GM13976 (cell line): ENCODE results near the gene SOAT2.

Source experiments
- DNase-seq: peaks from one replicate; pipeline ENCODE4 v3.0.0; 2012; ENCODE audit warnings: low spot score
- in situ Hi-C: fragments of 300-500 bp; cut with MboI; formaldehyde crosslinking; loops from one replicate; pipeline ENCODE4 v1.12.0; 2022; ENCODE audit warnings: low sequenced_read_pairs, mixed read lengths, inconsistent platforms; ENCODE audit not compliant: unreplicated experiment
- TF ChIP-seq, protein P1 (sequence below): IDR thresholded peaks from 2 replicates; pipeline ENCODE4 v1.5.1; 2012; ENCODE audit warnings: borderline replicate concordance, mild to moderate bottlenecking; ENCODE audit not compliant: insufficient read depth; ENCODE audit errors: extremely low read depth, missing control alignments, control extremely low read depth

SOAT2 gene

DNA sequence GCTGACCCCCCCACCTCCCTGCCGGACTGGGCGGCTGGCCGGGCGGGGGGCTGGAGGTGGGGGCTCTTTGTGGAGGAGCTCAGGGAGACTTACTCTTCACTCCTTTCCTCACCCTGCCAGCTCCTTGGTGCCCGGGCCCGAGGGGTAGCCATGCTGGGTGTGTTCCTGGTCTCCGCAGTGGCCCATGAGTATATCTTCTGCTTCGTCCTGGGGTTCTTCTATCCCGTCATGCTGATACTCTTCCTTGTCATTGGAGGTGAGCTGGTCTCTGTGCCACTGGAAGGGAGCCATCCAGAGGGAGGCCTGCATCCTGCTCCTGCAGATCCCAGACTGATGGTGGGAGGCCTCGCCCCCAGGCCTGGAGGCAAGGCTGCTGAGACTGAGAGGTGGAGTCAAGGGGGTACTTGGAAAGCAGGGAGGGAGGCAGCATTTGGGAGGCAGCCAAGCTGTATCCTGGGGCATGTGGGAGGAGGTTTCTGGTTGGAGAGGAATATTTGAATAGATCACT, 19.7 kb downstream of the SOAT2 start:
- peak; percentile 13 for DNase-seq
- in situ Hi-C loops: no loop called here
- TF ChIP-seq, protein P1, sequence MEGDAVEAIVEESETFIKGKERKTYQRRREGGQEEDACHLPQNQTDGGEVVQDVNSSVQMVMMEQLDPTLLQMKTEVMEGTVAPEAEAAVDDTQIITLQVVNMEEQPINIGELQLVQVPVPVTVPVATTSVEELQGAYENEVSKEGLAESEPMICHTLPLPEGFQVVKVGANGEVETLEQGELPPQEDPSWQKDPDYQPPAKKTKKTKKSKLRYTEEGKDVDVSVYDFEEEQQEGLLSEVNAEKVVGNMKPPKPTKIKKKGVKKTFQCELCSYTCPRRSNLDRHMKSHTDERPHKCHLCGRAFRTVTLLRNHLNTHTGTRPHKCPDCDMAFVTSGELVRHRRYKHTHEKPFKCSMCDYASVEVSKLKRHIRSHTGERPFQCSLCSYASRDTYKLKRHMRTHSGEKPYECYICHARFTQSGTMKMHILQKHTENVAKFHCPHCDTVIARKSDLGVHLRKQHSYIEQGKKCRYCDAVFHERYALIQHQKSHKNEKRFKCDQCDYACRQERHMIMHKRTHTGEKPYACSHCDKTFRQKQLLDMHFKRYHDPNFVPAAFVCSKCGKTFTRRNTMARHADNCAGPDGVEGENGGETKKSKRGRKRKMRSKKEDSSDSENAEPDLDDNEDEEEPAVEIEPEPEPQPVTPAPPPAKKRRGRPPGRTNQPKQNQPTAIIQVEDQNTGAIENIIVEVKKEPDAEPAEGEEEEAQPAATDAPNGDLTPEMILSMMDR: no peak

- in situ Hi-C loops: no loop called here
- DNase-seq: peak; percentile 25
Measured at GRCh38 chr12:53123578-53124351, 20.5 kb downstream of the SOAT2 start.

DNA sequence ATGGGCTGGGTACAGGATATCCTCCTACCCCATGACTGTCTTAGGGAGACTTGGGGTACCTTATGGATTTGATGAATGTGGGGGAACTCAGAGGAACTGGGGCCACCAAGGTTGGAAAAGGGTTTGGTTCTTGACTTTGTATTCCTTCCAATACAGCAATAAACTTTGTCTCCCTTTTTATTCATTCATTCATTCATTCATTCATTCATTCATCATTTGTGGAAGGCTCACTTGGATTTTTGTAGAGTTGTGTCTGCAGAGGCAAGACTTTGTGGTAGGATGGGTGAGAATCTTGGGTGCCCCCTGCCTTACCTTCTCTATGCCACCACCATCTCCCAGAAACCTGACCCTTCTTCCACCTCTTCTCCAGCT, 21.1 kb downstream of the SOAT2 start:
- TF ChIP-seq, protein P1: no peak
- in situ Hi-C loops: no loop called here
- DNase-seq: peak; percentile 15

More at GRCh38 chr12:53123578-53124351, 20.5 kb downstream of the SOAT2 start:
- TF ChIP-seq, protein P1: no peak

- in situ Hi-C loops: no loop called here
- TF ChIP-seq, protein P1: no peak
- no peak for DNase-seq
Measured at GRCh38 chr12:53127169-53127568, 23.9 kb downstream of the SOAT2 start.

DNA sequence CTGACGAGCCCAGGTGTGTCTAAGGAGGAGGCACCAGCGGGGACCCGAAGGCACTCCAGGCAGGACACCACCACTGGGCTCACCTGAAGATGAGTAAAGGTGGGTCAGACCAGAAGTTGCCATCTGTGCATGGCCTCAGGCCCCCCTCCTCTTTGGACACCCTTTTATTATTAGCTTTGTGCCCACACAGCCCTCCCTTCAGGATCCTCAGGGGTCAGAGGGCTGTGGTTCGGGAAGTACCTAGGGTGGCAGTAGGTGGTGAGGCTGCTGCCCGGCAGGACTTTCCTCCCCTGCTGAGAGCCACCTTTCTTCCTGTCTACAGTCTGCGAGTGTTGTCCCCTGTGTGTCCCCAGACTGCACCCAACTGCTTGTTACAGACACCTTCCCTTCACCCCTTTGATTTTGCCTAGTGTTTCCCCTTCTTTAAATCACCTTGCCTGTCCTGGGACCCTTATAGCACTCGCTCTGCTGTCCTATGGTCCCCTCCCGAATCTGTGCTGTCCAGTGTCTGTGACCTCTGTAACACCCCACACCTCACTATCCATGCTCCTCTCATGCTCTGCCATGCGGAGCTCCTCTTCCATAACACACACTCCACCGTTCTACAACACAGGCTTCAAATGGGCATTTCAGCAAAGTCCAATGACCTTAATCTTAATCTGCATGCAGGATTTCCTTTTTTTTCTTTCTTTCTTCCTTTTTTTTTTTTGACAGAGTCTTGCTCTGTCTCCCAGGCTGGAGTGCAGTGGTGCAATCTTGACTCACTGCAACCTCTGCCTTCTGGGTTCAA, 25.7 kb downstream of the SOAT2 start:
- TF ChIP-seq, protein P1: no peak
- in situ Hi-C loops: no loop called here
- DNase-seq: no peak

GRCh38 chr12:53131844-53132243, 28.6 kb downstream of the SOAT2 start:
- TF ChIP-seq, protein P1: no peak
- in situ Hi-C loops: no loop called here
- no peak for DNase-seq
